Upper lobe of right lung (tissue), 1 donor: ENCODE data around the gene RNF187. TPM values are rescaled to one million over a fixed set of nuclear protein-coding genes. Genes with fewer than 3 reads are reported as not detected.

Experiments used
- ATAC-seq: fragments of 200-7000 bp; cut with Tn5 transposase; one replicate; pipeline ENCODE4 v1.9.1; 2020; ENCODE audit warnings: mild to moderate bottlenecking, moderate library complexity
- DNase-seq: peaks from one replicate; pipeline ENCODE4 v3.0.0-alpha.2; 2020
- H3K27ac ChIP-seq: fragments of 200-600 bp; one replicate; pipeline ENCODE4 v1.8.0; 2022
- H3K27me3 ChIP-seq: fragments of 200-600 bp; one replicate; pipeline ENCODE4 v1.8.0; 2022; ENCODE audit warnings: mild to moderate bottlenecking
- H3K36me3 ChIP-seq: fragments of 200-600 bp; one replicate; pipeline ENCODE4 v1.8.0; 2022
- H3K4me1 ChIP-seq: fragments of 200-600 bp; one replicate; pipeline ENCODE4 v1.8.0; 2022
- H3K4me3 ChIP-seq: fragments of 200-600 bp; one replicate; pipeline ENCODE4 v1.8.0; 2022; ENCODE audit warnings: mild to moderate bottlenecking
- H3K9me3 ChIP-seq: fragments of 200-600 bp; one replicate; pipeline ENCODE4 v1.8.0; 2022
- CTCF ChIP-seq: fragments of 200-600 bp; IDR thresholded peaks from one replicate; pipeline ENCODE4 v1.8.0; 2022; ENCODE audit warnings: antibody characterized with exemption
- intact Hi-C: fragments of 100-400 bp; cut with DNase I; formaldehyde crosslinking; loops from one replicate; pipeline ENCODE4 v1.11.0; 2022
- total RNA-seq: library from RNA; stranded (reverse); fragmentation: NEBNext Ultra II Directional; extraction: Animal tissue kit (Norgen Biotek cat#: 25700); gene quantifications from one replicate; pipeline ENCODE4 v1.2.1, GENCODE V29; 2021
- donor health status: DM: no; HTN: yes; CAD: no; lungs with severe emphysema.

RNF187 gene
- total RNA-seq, 1 donor from 2014 or later = 88.8 TPM

- Histone ChIP-seq H3K27ac (no peak overlapping the region), H3K4me3 (no peak overlapping the region), H3K4me1 (peaks cover 11% of the 10 kb centered on the region), H3K27me3 (no peaks in the 10 kb centered on the region), H3K36me3 (peaks cover 46% of the 10 kb centered on the region), H3K9me3 (no peaks in the 10 kb centered on the region)
- ATAC-seq = no peak
- no peak for DNase-seq
- TF ChIP-seq CTCF = no peak
- intact Hi-C loops = no loop called here
These were observed 9.3 kb downstream of the RNF187 start for GRCh38 chr1:228496494-228496893.

- intact Hi-C loops = no loop called here
- no peak for TF ChIP-seq CTCF
- no peak for DNase-seq
These were observed 10.0 kb downstream of the RNF187 start for GRCh38 chr1:228497206-228497605.

GRCh38 chr1:228497817-228498216 is 10.6 kb downstream of the RNF187 start:
- no peaks in the 10 kb centered on the region for H3K9me3 ChIP-seq
- H3K36me3 ChIP-seq = peaks cover 39% of the 10 kb centered on the region
- TF ChIP-seq CTCF = no peak
- no peak for DNase-seq
- intact Hi-C loops = no loop called here
- no peak overlapping the region for H3K27ac ChIP-seq
- peaks cover 12% of the 10 kb centered on the region for H3K4me1 ChIP-seq
- H3K27me3 ChIP-seq = no peaks in the 10 kb centered on the region
- no peak for ATAC-seq
- H3K4me3 ChIP-seq = no peak overlapping the region

More at GRCh38 chr1:228497206-228497605, 10.0 kb downstream of the RNF187 start:
- Histone ChIP-seq H3K27ac (no peak overlapping the region), H3K4me3 (no peak overlapping the region), H3K9me3 (no peaks in the 10 kb centered on the region), H3K27me3 (no peaks in the 10 kb centered on the region), H3K4me1 (peaks cover 12% of the 10 kb centered on the region), H3K36me3 (peaks cover 41% of the 10 kb centered on the region)
- no peak for ATAC-seq

- Histone ChIP-seq H3K36me3 (peaks cover 14% of the 10 kb centered on the region), H3K9me3 (no peaks in the 10 kb centered on the region), H3K27me3 (no peaks in the 10 kb centered on the region), H3K27ac (no peak overlapping the region), H3K4me1 (peaks cover 12% of the 10 kb centered on the region), H3K4me3 (peak overlapping the region; percentile 21)
- DNase-seq (no peak), ATAC-seq (no peak)
- intact Hi-C loops = no loop called here
- no peak for TF ChIP-seq CTCF
These were observed 13.1 kb downstream of the RNF187 start for GRCh38 chr1:228500143-228500734.

- peaks cover 8% of the 10 kb centered on the region for H3K36me3 ChIP-seq
- no peaks in the 10 kb centered on the region for H3K9me3 ChIP-seq
- peak overlapping the region; percentile 33 for H3K4me3 ChIP-seq
- DNase-seq (peak; percentile 86), ATAC-seq (peak; percentile 97)
- H3K27me3 ChIP-seq = no peaks in the 10 kb centered on the region
- H3K27ac ChIP-seq = no peak overlapping the region
- intact Hi-C loops = no loop called here
- TF ChIP-seq CTCF = peak; percentile 91
- peaks cover 12% of the 10 kb centered on the region for H3K4me1 ChIP-seq
These were observed 14.0 kb downstream of the RNF187 start for GRCh38 chr1:228500901-228501871.
